ENCODE measurements around the gene ABI3. TPM values are rescaled to one million over a fixed set of nuclear protein-coding genes. Genes with fewer than 3 reads are reported as not detected.
"Not testable (repeated sequence)": the region's sequence is repeated elsewhere in the genome, so short reads cannot be mapped to it uniquely, and the experiment has no call there.

Gene ABI3
- total and polyA plus RNA-seq, 2 donors = 3.0 to 11.7 TPM

- DNase-seq (ENCODE audit: extremely low spot score) = no peak
- H3K4me3 ChIP-seq (ENCODE audit: low read depth, low read length) = peak overlapping the region; percentile 42
- 53% methylated on average over 11 of the region's 11 CpGs for WGBS
- no peak overlapping the region for H3K27ac ChIP-seq (ENCODE audit: low read depth)
- H3K36me3 ChIP-seq (ENCODE audit: insufficient read depth) = no peaks in the 10 kb centered on the region
- H3K4me1 ChIP-seq (ENCODE audit: insufficient read depth) = no peaks in the 10 kb centered on the region
Observed at GRCh38 chr17:49260817-49261291, 50.3 kb downstream of the ABI3 start.

- not testable (repeated sequence) for DNase-seq (ENCODE audit: extremely low spot score); H3K4me3 ChIP-seq (ENCODE audit: low read depth, low read length); H3K4me1 ChIP-seq (ENCODE audit: insufficient read depth); H3K36me3 ChIP-seq (ENCODE audit: insufficient read depth); H3K27ac ChIP-seq (ENCODE audit: low read depth)
- WGBS = 89% methylated on average over 9 of the region's 9 CpGs
Observed at GRCh38 chr17:49261540-49261939, 51.0 kb downstream of the ABI3 start.

GRCh38 chr17:49266233-49266632 lies 55.7 kb downstream of the ABI3 start:
- WGBS = 83% methylated on average over 2 of the region's 2 CpGs
- Histone ChIP-seq H3K27ac (ENCODE audit: low read depth) (no peak overlapping the region), H3K4me1 (ENCODE audit: insufficient read depth) (no peaks in the 10 kb centered on the region), H3K4me3 (ENCODE audit: low read depth, low read length) (no peak overlapping the region), H3K36me3 (ENCODE audit: insufficient read depth) (no peaks in the 10 kb centered on the region)
- no peak for DNase-seq (ENCODE audit: extremely low spot score)

GRCh38 chr17:49267912-49268311 lies 57.4 kb downstream of the ABI3 start:
- H3K27ac ChIP-seq (ENCODE audit: low read depth) = no peak overlapping the region
- no peaks in the 10 kb centered on the region for H3K4me1 ChIP-seq (ENCODE audit: insufficient read depth)
- whole genome bisulfite sequencing = 79% methylated on average over 3 of the region's 3 CpGs
- DNase-seq (ENCODE audit: extremely low spot score) = no peak
- no peaks in the 10 kb centered on the region for H3K36me3 ChIP-seq (ENCODE audit: insufficient read depth)
- no peak overlapping the region for H3K4me3 ChIP-seq (ENCODE audit: low read depth, low read length)

GRCh38 chr17:49269356-49269755 lies 58.8 kb downstream of the ABI3 start:
- H3K4me1 ChIP-seq (ENCODE audit: insufficient read depth) = no peaks in the 10 kb centered on the region
- no peak overlapping the region for H3K27ac ChIP-seq (ENCODE audit: low read depth)
- no peaks in the 10 kb centered on the region for H3K36me3 ChIP-seq (ENCODE audit: insufficient read depth)
- WGBS = 80% methylated on average over 5 of the region's 5 CpGs
- DNase-seq (ENCODE audit: extremely low spot score) = no peak
- no peak overlapping the region for H3K4me3 ChIP-seq (ENCODE audit: low read depth, low read length)

Other genes starting within 250 kb of the ABI3 start
- not detected for gene GIP, start 242.1 kb upstream of the ABI3 start, total RNA-seq
- gene GIP, start 242.1 kb upstream of the ABI3 start, polyA plus RNA-seq = not detected
- gene IGF2BP1, start 213.3 kb upstream of the ABI3 start, total RNA-seq = 2.9 TPM
- gene IGF2BP1, start 213.3 kb upstream of the ABI3 start, polyA plus RNA-seq = 0.03 TPM
- gene B4GALNT2, start 77.9 kb upstream of the ABI3 start, total RNA-seq = not detected
- not detected for gene B4GALNT2, start 77.9 kb upstream of the ABI3 start, polyA plus RNA-seq
- 0.42 TPM for gene GNGT2, start 133 bp upstream of the ABI3 start, total RNA-seq
- gene GNGT2, start 133 bp upstream of the ABI3 start, polyA plus RNA-seq = 4.7 TPM
- 2.0 TPM for gene PHOSPHO1, start 20.1 kb downstream of the ABI3 start, total RNA-seq
- gene PHOSPHO1, start 20.1 kb downstream of the ABI3 start, polyA plus RNA-seq = 0.75 TPM
- 47.5 TPM for gene ZNF652, start 151.5 kb downstream of the ABI3 start, total RNA-seq
- 12.8 TPM for gene ZNF652, start 151.5 kb downstream of the ABI3 start, polyA plus RNA-seq
- 56.5 TPM for gene PHB1, start 204.2 kb downstream of the ABI3 start, total RNA-seq
- 159 TPM for gene PHB1, start 204.2 kb downstream of the ABI3 start, polyA plus RNA-seq